HG03175 (cell line): Measurements from ENCODE around the gene DLL4.

Source experiments
- ATAC-seq: cut with Tn5 transposase; IDR thresholded peaks from one replicate; pipeline ENCODE4 v1.9.1; 2021; ENCODE audit warnings: mild to moderate bottlenecking, moderate library complexity; ENCODE audit not compliant: unreplicated experiment

DLL4 gene

GRCh38 chr15:40926659-40927494 lies 2.3 kb upstream of the DLL4 start:
- no peak for ATAC-seq

- no peak for ATAC-seq
These were observed 1.7 kb upstream of the DLL4 start for GRCh38 chr15:40927495-40927872.

GRCh38 chr15:40927873-40928806 lies 1.0 kb upstream of the DLL4 start:
- ATAC-seq, result no peak

GRCh38 chr15:40929660-40930429 lies 705 bp downstream of the DLL4 start:
- ATAC-seq, result no peak

GRCh38 chr15:40930430-40931299 lies 1.5 kb downstream of the DLL4 start:
- no peak for ATAC-seq

- no peak for ATAC-seq
These were observed 2.4 kb downstream of the DLL4 start for GRCh38 chr15:40931300-40932142.

GRCh38 chr15:40932156-40932555 lies 3.0 kb downstream of the DLL4 start:
- no peak for ATAC-seq

GRCh38 chr15:40932649-40933516 lies 3.7 kb downstream of the DLL4 start:
- ATAC-seq, result no peak

GRCh38 chr15:40933517-40933902 lies 4.4 kb downstream of the DLL4 start:
- ATAC-seq, result no peak

- ATAC-seq, result no peak
These were observed 5.3 kb downstream of the DLL4 start for GRCh38 chr15:40934457-40934856.

- ATAC-seq, result no peak
These were observed 7.1 kb downstream of the DLL4 start for GRCh38 chr15:40936234-40936708.

GRCh38 chr15:40936709-40937666 lies 7.8 kb downstream of the DLL4 start:
- no peak for ATAC-seq

- ATAC-seq, result no peak
These were observed 8.8 kb downstream of the DLL4 start for GRCh38 chr15:40937762-40938535.

- ATAC-seq, result no peak
These were observed 9.4 kb downstream of the DLL4 start for GRCh38 chr15:40938536-40938870.

- ATAC-seq, result no peak
These were observed 11.2 kb downstream of the DLL4 start for GRCh38 chr15:40940296-40940801.

- no peak for ATAC-seq
These were observed 12.0 kb downstream of the DLL4 start for GRCh38 chr15:40941068-40941527.
